GM23338 (cell line): ENCODE data around the gene POLR2L. TPM values are rescaled to one million over a fixed set of nuclear protein-coding genes. Genes with fewer than 3 reads are reported as not detected.
A peak's percentile ranks its signal among the peaks of the same experiment; 100 is the strongest.

ENCODE experiments used
- ATAC-seq: fragments of 200-7000 bp; cut with Tn5 transposase; 3 replicates; pipeline ENCODE4 v1.9.1; 2020
- DNase-seq: peaks from one replicate; pipeline ENCODE4 v3.0.0-alpha.2; 2015; ENCODE audit warnings: low spot score
- H2AFZ ChIP-seq: fragments of 200-600 bp; sonication (generic); 2 replicates; pipeline ENCODE4 v1.8.0; 2016; ENCODE audit warnings: antibody characterized with exemption, mild to moderate bottlenecking, moderate library complexity
- H3F3A ChIP-seq: fragments of 200-600 bp; sonication (generic); replicated peaks from 2 replicates; pipeline ENCODE4 v1.8.0; 2017; ENCODE audit warnings: antibody characterized with exemption, mixed run types, low read depth
- H3K27ac ChIP-seq: fragments of 200-600 bp; sonication (generic); 2 replicates; pipeline ENCODE4 v1.6.1; 2016; ENCODE audit warnings: low read depth
- H3K27me3 ChIP-seq: fragments of 200-600 bp; sonication (generic); 2 replicates; pipeline ENCODE4 v1.8.0; 2016; ENCODE audit warnings: mild to moderate bottlenecking, mixed run types, moderate library complexity; ENCODE audit not compliant: insufficient read depth
- H3K36me3 ChIP-seq: fragments of 200-600 bp; sonication (generic); 2 replicates; pipeline ENCODE4 v1.8.0; 2016; ENCODE audit warnings: mild to moderate bottlenecking; ENCODE audit not compliant: insufficient read depth
- H3K4me1 ChIP-seq: fragments of 200-600 bp; sonication (generic); 2 replicates; pipeline ENCODE4 v1.8.0; 2016; ENCODE audit warnings: mild to moderate bottlenecking, moderate library complexity; ENCODE audit not compliant: insufficient read depth
- H3K4me2 ChIP-seq: fragments of 200-600 bp; sonication (generic); 2 replicates; pipeline ENCODE4 v1.7.1; 2017; ENCODE audit warnings: mixed run types
- H3K4me3 ChIP-seq: fragments of 200-600 bp; sonication (generic); 2 replicates; pipeline ENCODE4 v1.6.1; 2016; ENCODE audit warnings: mixed run types
- H3K79me2 ChIP-seq: fragments of 200-600 bp; sonication (generic); replicated peaks from 2 replicates; pipeline ENCODE4 v1.8.0; 2017; ENCODE audit warnings: mild to moderate bottlenecking; ENCODE audit not compliant: insufficient read depth
- H3K9me2 ChIP-seq: fragments of 200-600 bp; sonication (generic); 2 replicates; pipeline ENCODE4 v1.8.0; 2017; ENCODE audit not compliant: insufficient read depth
- H4K20me1 ChIP-seq: fragments of 200-600 bp; sonication (generic); replicated peaks from 2 replicates; pipeline ENCODE4 v1.8.0; 2017; ENCODE audit warnings: mild to moderate bottlenecking; ENCODE audit not compliant: insufficient read depth
- H3K27ac Mint-ChIP-seq: 2 replicates; pipeline ENCODE4 v1.8.0; 2020; ENCODE audit warnings: inconsistent platforms, mild to moderate bottlenecking, moderate library complexity, mixed read lengths
- H3K27me3 Mint-ChIP-seq: 3 replicates; pipeline ENCODE4 v1.8.0; 2022; ENCODE audit warnings: low read depth, mild to moderate bottlenecking, moderate library complexity, mixed read lengths, inconsistent platforms; ENCODE audit not compliant: insufficient read depth, poor library complexity
- H3K36me3 Mint-ChIP-seq: 3 replicates; pipeline ENCODE4 v1.8.0; 2021; ENCODE audit warnings: low read depth, mild to moderate bottlenecking, inconsistent platforms, moderate library complexity, mixed read lengths
- H3K4me1 Mint-ChIP-seq: 3 replicates; pipeline ENCODE4 v1.8.0; 2020; ENCODE audit warnings: mild to moderate bottlenecking, inconsistent platforms, mixed read lengths
- H3K4me3 Mint-ChIP-seq: 3 replicates; pipeline ENCODE4 v1.8.0; 2021; ENCODE audit warnings: moderate library complexity, mild to moderate bottlenecking, inconsistent platforms, mixed read lengths
- H3K9me3 Mint-ChIP-seq: 3 replicates; pipeline ENCODE4 v1.8.0; 2020; ENCODE audit warnings: moderate library complexity, mild to moderate bottlenecking, inconsistent platforms, mixed read lengths
- CREB1 ChIP-seq: fragments of 250-450 bp; sonication (Bioruptor Pico); IDR thresholded peaks from 2 replicates; pipeline ENCODE4 v1.5.0; 2020; ENCODE audit warnings: low read depth, mild to moderate bottlenecking, moderate library complexity
- EZH2 ChIP-seq: fragments of 200-600 bp; sonication (generic); IDR thresholded peaks from one replicate; pipeline ENCODE4 v1.8.0; 2017; ENCODE audit warnings: antibody characterized with exemption, mild to moderate bottlenecking, low read depth; ENCODE audit not compliant: unreplicated experiment
- EZH2phosphoT487 ChIP-seq: fragments of 200-600 bp; sonication (generic); IDR thresholded peaks from one replicate; pipeline ENCODE4 v1.8.1; 2018; ENCODE audit warnings: antibody characterized with exemption; ENCODE audit not compliant: unreplicated experiment
- JUNB ChIP-seq: IDR thresholded peaks from one replicate; pipeline ENCODE4 v1.6.1; 2016; ENCODE audit warnings: antibody characterized with exemption; ENCODE audit not compliant: unreplicated experiment
- NANOG ChIP-seq: IDR thresholded peaks from 2 replicates; pipeline ENCODE4 v1.6.1; 2016; ENCODE audit warnings: antibody characterized with exemption, borderline replicate concordance
- POLR2AphosphoS5 ChIP-seq: IDR thresholded peaks from 2 replicates; pipeline ENCODE4 v1.6.1; 2016; ENCODE audit warnings: antibody characterized with exemption, low read depth
- STAT1 ChIP-seq: IDR thresholded peaks from one replicate; pipeline ENCODE4 v1.6.1; 2016; ENCODE audit warnings: antibody characterized with exemption; ENCODE audit not compliant: unreplicated experiment
- ZNF331 ChIP-seq: fragments of 250-450 bp; sonication (Bioruptor Pico); IDR thresholded peaks from 2 replicates; pipeline ENCODE4 v1.5.0; 2020; ENCODE audit warnings: low read depth, mild to moderate bottlenecking, moderate library complexity
- polyA plus RNA-seq: library from polyadenylated mRNA; unstranded; fragments of >200 nt; fragmentation: Nextera tagmentation; extraction: Ambion mirVana; gene quantifications from 2 replicates; pipeline ENCODE4 v1.2.1, GENCODE V29; 2016
- total RNA-seq: library from RNA; depleted of rRNA; stranded (reverse); fragments of >200 nt; shearing (Covaris generic); gene quantifications from 2 replicates; pipeline ENCODE4 v1.2.3, GENCODE V29; 2014
- TF ChIP-seq, protein P1 (sequence below): fragments of 250-450 bp; sonication (Bioruptor Pico); IDR thresholded peaks from 2 replicates; pipeline ENCODE4 v1.5.0; 2020; ENCODE audit warnings: mild to moderate bottlenecking, moderate library complexity
- TF ChIP-seq, protein P2 (sequence below), 2 experiments: fragments of 200-600 bp in 1 of 2; sonication (generic) in 1 of 2; conservative IDR thresholded peaks; 2 replicates each; pipeline versions ENCODE4 v1.5.1 to v1.6.1; 2016 to 2017; ENCODE audit warnings: antibody characterized with exemption in 2 of 2, low read depth in 2 of 2, mild to moderate bottlenecking in 2 of 2, moderate library complexity in 1 of 2
- TF ChIP-seq, protein P3 (sequence below): IDR thresholded peaks from one replicate; pipeline ENCODE4 v1.6.1; 2018; ENCODE audit warnings: antibody characterized with exemption; ENCODE audit not compliant: unreplicated experiment
- TF ChIP-seq, protein P4 (sequence below): IDR thresholded peaks from 2 replicates; pipeline ENCODE4 v1.6.1; 2016; ENCODE audit warnings: antibody characterized with exemption

The POLR2L gene
- total and polyA plus RNA-seq, 2 experiments from 2014 or later, result 32.2 to 369 TPM

DNA sequence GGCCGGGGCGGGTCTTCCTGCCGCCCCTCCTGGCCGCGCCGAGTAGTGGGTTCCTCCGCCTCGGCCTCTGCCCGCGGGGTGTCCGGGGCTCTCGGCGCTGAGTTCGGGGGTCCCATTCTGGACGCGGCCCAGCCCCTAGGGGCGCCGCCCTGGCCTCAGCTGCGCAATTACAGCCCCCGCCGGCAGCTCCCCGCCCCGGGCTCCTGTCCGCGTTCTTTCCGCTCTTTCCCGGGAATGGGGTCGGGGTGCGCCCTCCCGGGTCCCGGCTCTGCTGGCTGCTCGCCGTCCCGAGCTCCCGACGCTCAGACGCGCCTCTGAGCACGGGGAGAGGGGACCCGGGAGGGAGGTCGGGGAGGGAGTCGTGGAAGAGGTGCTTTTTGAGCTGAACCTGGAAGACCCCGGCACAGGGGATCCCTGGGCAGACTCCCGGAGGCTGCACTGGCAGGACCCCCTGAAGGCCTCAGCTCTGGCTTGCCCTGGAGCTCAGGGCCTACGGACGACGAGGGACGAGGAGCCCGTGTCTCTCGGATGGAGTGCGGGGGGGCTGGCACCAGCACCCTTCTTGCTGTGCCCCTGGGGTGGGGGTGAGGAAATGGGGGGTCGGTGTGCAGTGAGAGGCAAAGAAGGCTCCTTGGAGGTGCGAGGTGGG is 881 bp upstream of the POLR2L start (continued):
- TF ChIP-seq, protein P1, sequence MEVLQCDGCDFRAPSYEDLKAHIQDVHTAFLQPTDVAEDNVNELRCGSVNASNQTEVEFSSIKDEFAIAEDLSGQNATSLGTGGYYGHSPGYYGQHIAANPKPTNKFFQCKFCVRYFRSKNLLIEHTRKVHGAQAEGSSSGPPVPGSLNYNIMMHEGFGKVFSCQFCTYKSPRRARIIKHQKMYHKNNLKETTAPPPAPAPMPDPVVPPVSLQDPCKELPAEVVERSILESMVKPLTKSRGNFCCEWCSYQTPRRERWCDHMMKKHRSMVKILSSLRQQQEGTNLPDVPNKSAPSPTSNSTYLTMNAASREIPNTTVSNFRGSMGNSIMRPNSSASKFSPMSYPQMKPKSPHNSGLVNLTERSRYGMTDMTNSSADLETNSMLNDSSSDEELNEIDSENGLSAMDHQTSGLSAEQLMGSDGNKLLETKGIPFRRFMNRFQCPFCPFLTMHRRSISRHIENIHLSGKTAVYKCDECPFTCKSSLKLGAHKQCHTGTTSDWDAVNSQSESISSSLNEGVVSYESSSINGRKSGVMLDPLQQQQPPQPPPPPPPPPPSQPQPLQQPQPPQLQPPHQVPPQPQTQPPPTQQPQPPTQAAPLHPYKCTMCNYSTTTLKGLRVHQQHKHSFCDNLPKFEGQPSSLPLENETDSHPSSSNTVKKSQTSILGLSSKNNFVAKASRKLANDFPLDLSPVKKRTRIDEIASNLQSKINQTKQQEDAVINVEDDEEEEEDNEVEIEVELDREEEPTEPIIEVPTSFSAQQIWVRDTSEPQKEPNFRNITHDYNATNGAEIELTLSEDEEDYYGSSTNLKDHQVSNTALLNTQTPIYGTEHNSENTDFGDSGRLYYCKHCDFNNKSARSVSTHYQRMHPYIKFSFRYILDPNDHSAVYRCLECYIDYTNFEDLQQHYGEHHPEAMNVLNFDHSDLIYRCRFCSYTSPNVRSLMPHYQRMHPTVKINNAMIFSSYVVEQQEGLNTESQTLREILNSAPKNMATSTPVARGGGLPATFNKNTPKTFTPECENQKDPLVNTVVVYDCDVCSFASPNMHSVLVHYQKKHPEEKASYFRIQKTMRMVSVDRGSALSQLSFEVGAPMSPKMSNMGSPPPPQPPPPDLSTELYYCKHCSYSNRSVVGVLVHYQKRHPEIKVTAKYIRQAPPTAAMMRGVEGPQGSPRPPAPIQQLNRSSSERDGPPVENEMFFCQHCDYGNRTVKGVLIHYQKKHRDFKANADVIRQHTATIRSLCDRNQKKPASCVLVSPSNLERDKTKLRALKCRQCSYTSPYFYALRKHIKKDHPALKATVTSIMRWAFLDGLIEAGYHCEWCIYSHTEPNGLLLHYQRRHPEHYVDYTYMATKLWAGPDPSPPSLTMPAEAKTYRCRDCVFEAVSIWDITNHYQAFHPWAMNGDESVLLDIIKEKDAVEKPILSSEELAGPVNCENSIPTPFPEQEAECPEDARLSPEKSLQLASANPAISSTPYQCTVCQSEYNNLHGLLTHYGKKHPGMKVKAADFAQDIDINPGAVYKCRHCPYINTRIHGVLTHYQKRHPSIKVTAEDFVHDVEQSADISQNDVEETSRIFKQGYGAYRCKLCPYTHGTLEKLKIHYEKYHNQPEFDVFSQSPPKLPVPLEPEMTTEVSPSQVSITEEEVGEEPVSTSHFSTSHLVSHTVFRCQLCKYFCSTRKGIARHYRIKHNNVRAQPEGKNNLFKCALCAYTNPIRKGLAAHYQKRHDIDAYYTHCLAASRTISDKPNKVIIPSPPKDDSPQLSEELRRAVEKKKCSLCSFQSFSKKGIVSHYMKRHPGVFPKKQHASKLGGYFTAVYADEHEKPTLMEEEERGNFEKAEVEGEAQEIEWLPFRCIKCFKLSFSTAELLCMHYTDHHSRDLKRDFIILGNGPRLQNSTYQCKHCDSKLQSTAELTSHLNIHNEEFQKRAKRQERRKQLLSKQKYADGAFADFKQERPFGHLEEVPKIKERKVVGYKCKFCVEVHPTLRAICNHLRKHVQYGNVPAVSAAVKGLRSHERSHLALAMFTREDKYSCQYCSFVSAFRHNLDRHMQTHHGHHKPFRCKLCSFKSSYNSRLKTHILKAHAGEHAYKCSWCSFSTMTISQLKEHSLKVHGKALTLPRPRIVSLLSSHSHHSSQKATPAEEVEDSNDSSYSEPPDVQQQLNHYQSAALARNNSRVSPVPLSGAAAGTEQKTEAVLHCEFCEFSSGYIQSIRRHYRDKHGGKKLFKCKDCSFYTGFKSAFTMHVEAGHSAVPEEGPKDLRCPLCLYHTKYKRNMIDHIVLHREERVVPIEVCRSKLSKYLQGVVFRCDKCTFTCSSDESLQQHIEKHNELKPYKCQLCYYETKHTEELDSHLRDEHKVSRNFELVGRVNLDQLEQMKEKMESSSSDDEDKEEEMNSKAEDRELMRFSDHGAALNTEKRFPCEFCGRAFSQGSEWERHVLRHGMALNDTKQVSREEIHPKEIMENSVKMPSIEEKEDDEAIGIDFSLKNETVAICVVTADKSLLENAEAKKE (CRISPR knock-in tag), result no peak
- no peak for TF ChIP-seq CREB1
- no peak for TF ChIP-seq STAT1
- TF ChIP-seq POLR2AphosphoS5, result no peak
- TF ChIP-seq, protein P2, sequence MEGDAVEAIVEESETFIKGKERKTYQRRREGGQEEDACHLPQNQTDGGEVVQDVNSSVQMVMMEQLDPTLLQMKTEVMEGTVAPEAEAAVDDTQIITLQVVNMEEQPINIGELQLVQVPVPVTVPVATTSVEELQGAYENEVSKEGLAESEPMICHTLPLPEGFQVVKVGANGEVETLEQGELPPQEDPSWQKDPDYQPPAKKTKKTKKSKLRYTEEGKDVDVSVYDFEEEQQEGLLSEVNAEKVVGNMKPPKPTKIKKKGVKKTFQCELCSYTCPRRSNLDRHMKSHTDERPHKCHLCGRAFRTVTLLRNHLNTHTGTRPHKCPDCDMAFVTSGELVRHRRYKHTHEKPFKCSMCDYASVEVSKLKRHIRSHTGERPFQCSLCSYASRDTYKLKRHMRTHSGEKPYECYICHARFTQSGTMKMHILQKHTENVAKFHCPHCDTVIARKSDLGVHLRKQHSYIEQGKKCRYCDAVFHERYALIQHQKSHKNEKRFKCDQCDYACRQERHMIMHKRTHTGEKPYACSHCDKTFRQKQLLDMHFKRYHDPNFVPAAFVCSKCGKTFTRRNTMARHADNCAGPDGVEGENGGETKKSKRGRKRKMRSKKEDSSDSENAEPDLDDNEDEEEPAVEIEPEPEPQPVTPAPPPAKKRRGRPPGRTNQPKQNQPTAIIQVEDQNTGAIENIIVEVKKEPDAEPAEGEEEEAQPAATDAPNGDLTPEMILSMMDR (conservative IDR thresholded peaks at IDR 0.05; ENCODE audit: low read depth in 2 of 2), result no peak
- no peak for TF ChIP-seq JUNB

DNA sequence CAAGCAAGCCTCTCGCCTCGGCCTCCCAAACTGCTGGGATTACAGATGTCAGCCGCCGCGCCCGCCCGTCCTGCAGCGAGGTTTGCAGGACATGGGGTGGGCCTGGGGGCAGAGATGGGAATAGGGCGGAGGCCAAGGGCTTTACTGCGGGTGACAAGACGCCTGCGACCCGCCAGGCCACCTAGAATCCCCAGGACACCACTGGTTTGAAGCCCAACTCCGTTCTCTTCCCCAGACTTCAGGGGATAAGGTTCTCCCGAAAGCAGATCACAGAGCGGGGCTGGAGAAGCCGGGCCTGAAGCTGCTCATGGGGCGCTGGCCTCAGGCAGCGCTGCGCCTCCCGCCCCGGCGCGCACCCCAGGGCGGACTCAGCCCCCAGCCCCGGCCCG is 354 bp downstream of the POLR2L start:
- Histone ChIP-seq H3K4me2 (peak overlapping the region; percentile 91), H3K79me2 (peaks cover 19% of the 10 kb centered on the region), H3K9me2 (no peaks in the 10 kb centered on the region), H3K27ac (peak overlapping the region; percentile 93), H3K4me1 (peaks cover 25% of the 10 kb centered on the region), H3K4me3 (peak overlapping the region; percentile 98), H3K36me3 (peaks cover 6% of the 10 kb centered on the region; the same call in 1 of the 2 replicates), H3K27me3 (no peaks in the 10 kb centered on the region), H3F3A (peaks cover 20% of the 10 kb centered on the region; the same call in 1 of the 2 replicates), H4K20me1 (peaks cover 31% of the 10 kb centered on the region), H2AFZ (no peak overlapping the region)
- no peak for DNase-seq
- peaks cover 29% of the 10 kb centered on the region for H3K4me1 Mint-ChIP-seq
- peaks cover 27% of the 10 kb centered on the region for H3K27me3 Mint-ChIP-seq
- no peaks in the 10 kb centered on the region for H3K9me3 Mint-ChIP-seq
- H3K27ac Mint-ChIP-seq, result 0 out of 2 replicates have a peak overlapping the region, but pooled peaks have one; percentile 88
- ATAC-seq, result no peak; the same call in 2 of the 3 replicates
- peaks cover 38% of the 10 kb centered on the region for H3K36me3 Mint-ChIP-seq
- H3K4me3 Mint-ChIP-seq, result peak overlapping the region; percentile 88
- no peak for TF ChIP-seq CREB1
- no peak for TF ChIP-seq STAT1
- no peak for TF ChIP-seq EZH2
- no peak for TF ChIP-seq EZH2phosphoT487
- no peak for TF ChIP-seq ZNF331
- no peak for TF ChIP-seq NANOG
- no peak for TF ChIP-seq JUNB
- TF ChIP-seq, protein P3, sequence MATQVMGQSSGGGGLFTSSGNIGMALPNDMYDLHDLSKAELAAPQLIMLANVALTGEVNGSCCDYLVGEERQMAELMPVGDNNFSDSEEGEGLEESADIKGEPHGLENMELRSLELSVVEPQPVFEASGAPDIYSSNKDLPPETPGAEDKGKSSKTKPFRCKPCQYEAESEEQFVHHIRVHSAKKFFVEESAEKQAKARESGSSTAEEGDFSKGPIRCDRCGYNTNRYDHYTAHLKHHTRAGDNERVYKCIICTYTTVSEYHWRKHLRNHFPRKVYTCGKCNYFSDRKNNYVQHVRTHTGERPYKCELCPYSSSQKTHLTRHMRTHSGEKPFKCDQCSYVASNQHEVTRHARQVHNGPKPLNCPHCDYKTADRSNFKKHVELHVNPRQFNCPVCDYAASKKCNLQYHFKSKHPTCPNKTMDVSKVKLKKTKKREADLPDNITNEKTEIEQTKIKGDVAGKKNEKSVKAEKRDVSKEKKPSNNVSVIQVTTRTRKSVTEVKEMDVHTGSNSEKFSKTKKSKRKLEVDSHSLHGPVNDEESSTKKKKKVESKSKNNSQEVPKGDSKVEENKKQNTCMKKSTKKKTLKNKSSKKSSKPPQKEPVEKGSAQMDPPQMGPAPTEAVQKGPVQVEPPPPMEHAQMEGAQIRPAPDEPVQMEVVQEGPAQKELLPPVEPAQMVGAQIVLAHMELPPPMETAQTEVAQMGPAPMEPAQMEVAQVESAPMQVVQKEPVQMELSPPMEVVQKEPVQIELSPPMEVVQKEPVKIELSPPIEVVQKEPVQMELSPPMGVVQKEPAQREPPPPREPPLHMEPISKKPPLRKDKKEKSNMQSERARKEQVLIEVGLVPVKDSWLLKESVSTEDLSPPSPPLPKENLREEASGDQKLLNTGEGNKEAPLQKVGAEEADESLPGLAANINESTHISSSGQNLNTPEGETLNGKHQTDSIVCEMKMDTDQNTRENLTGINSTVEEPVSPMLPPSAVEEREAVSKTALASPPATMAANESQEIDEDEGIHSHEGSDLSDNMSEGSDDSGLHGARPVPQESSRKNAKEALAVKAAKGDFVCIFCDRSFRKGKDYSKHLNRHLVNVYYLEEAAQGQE, result no peak
- TF ChIP-seq, protein P4, sequence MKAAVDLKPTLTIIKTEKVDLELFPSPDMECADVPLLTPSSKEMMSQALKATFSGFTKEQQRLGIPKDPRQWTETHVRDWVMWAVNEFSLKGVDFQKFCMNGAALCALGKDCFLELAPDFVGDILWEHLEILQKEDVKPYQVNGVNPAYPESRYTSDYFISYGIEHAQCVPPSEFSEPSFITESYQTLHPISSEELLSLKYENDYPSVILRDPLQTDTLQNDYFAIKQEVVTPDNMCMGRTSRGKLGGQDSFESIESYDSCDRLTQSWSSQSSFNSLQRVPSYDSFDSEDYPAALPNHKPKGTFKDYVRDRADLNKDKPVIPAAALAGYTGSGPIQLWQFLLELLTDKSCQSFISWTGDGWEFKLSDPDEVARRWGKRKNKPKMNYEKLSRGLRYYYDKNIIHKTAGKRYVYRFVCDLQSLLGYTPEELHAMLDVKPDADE, result no peak
- TF ChIP-seq POLR2AphosphoS5, result no peak
